Measurements from ENCODE around the gene TCF15. TPM values are rescaled to one million over a fixed set of nuclear protein-coding genes. Genes with fewer than 3 reads are reported as not detected.

The TCF15 gene
- total and polyA plus RNA-seq, 2 of the 13 experiments (the other 11 are each of a cell fraction or from before 2014, with no cell fraction given): not detected

DNA sequence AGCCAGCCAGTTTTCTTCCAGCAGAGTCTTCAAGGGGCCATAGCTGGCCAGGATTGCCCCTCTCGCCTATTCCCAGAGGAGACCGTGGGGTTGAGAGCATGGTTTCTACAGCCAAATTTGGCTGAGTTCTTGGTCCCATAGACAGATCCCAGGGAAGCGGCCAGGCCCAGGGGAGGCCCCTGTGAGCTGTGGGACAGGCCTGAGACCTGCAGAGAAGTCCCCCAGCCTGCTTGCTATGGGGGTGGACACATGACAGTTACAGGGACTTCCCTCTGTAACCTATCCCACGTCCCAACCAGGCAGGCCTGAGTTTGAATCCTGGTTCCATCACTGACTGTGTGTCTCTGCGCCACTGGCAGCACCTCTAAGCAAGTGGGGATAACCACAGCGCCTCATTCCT is 2.6 kb downstream of the TCF15 start:
- Histone ChIP-seq H3K79me2 (ENCODE audit: insufficient read depth, low read length) (no peaks in the 10 kb centered on the region), H3K4me2 (ENCODE audit: low read depth, low read length) (no peak overlapping the region), H3K4me3 (replicated peaks in 1 of 3; ENCODE audit: insufficient read depth in 1 of 3, low read depth in 2 of 3, low read length in 3 of 3) (no peak overlapping the region), H3K9me3 (ENCODE audit: low read length) (no peaks in the 10 kb centered on the region), H2AFZ (ENCODE audit: low read length) (no peak overlapping the region), H3K36me3 (replicated peaks in 1 of 2; ENCODE audit: control insufficient read depth in 1 of 2, insufficient read depth in 2 of 2, low read length in 2 of 2) (no peaks in the 10 kb centered on the region), H3K4me1 (ENCODE audit: insufficient read depth, low read length) (peaks cover 13% of the 10 kb centered on the region), H3K27me3 (ENCODE audit: control insufficient read depth in 1 of 2, insufficient read depth in 2 of 2, low read length in 2 of 2) (peaks cover 28 to 77% of the 10 kb centered on the region in 2 experiments), H3K27ac (ENCODE audit: extremely low read length, insufficient read depth, low read length) (no peak overlapping the region), H3K9ac (ENCODE audit: insufficient read depth, low read depth, low read length) (no peak overlapping the region), H4K20me1 (ENCODE audit: insufficient read depth, low read length) (no peaks in the 10 kb centered on the region)
- in situ Hi-C loops (cut with HindIII; ENCODE audit: extremely low pct_ligation_motif_present, low pct_unique_long_range_greater_than_20kb) (no loop called here), intact Hi-C loops (cut with micrococcal nuclease; ENCODE audit: unreplicated experiment) (no loop called here)
- WGBS (ENCODE audit: low lambda C conversion rate): 27% methylated on average over 5 of the region's 6 CpGs
- ChIA-PET CTCF (ENCODE audit: low intra/inter-chr PET ratio, low total read pairs) (no interaction called here), POLR2A (no interaction called here)
- ATAC-seq: no peak
- DNase-seq (ENCODE audit: low spot score): no peak
- TF ChIP-seq ZNF724P (CRISPR knock-in tag; IDR thresholded peaks at IDR 0.05; ENCODE audit: borderline replicate concordance) (no peak), ZFP36 (IDR thresholded peaks at IDR 0.05; ENCODE audit: borderline replicate concordance, low read depth, low read length, partially characterized antibody) (no peak), ZNF331 (CRISPR knock-in tag; IDR thresholded peaks at IDR 0.05) (no peak), EED (CRISPR knock-in tag; IDR thresholded peaks at IDR 0.05) (no peak), KLF12 (CRISPR knock-in tag; IDR thresholded peaks at IDR 0.05; ENCODE audit: borderline replicate concordance) (no peak), KDM3A (CRISPR knock-in tag; IDR thresholded peaks at IDR 0.05; ENCODE audit: low read depth) (no peak)
- TF ChIP-seq, protein P1, sequence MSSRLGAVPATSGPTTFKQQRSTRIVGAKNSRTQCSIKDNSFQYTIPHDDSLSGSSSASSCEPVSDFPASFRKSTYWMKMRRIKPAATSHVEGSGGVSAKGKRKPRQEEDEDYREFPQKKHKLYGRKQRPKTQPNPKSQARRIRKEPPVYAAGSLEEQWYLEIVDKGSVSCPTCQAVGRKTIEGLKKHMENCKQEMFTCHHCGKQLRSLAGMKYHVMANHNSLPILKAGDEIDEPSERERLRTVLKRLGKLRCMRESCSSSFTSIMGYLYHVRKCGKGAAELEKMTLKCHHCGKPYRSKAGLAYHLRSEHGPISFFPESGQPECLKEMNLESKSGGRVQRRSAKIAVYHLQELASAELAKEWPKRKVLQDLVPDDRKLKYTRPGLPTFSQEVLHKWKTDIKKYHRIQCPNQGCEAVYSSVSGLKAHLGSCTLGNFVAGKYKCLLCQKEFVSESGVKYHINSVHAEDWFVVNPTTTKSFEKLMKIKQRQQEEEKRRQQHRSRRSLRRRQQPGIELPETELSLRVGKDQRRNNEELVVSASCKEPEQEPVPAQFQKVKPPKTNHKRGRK (CRISPR knock-in tag; IDR thresholded peaks at IDR 0.05): no peak
- TF ChIP-seq, protein P2, sequence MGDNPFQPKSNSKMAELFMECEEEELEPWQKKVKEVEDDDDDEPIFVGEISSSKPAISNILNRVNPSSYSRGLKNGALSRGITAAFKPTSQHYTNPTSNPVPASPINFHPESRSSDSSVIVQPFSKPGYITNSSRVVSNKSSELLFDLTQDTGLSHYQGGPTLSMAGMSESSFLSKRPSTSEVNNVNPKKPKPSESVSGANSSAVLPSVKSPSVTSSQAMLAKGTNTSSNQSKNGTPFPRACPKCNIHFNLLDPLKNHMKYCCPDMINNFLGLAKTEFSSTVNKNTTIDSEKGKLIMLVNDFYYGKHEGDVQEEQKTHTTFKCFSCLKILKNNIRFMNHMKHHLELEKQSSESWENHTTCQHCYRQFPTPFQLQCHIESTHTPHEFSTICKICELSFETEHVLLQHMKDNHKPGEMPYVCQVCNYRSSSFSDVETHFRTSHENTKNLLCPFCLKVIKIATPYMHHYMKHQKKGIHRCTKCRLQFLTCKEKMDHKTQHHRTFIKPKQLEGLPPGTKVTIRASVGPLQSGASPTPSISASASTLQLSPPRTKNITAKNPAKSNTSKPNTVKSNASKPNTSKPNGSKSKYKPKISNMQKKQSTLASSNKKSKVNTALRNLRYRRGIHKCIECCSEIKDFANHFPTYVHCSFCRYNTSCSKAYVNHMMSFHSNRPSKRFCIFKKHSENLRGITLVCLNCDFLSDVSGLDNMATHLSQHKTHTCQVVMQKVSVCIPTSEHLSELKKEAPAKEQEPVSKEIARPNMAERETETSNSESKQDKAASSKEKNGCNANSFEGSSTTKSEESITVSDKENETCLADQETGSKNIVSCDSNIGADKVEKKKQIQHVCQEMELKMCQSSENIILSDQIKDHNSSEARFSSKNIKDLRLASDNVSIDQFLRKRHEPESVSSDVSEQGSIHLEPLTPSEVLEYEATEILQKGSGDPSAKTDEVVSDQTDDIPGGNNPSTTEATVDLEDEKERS (CRISPR knock-in tag; IDR thresholded peaks at IDR 0.05): no peak
- FAIRE-seq: no peak
- no TSS peak for BruUV-seq (replicated peaks)

All from HepG2 (cell line).